WTC11 (cell line): ENCODE results near the gene UBE2G1. TPM values are rescaled to one million over a fixed set of nuclear protein-coding genes. Genes with fewer than 3 reads are reported as not detected.

ENCODE experiments used
- ATAC-seq: fragments of 200-7000 bp; cut with Tn5 transposase; 2 replicates; pipeline ENCODE4 v1.10.0; 2021; ENCODE audit warnings: mild to moderate bottlenecking, moderate library complexity
- CTCF ChIA-PET: fragments of 300-600 bp; sonication (Branson Sonifier 250); formaldehyde crosslinking; loops from one replicate; lab custom pipeline; 2021; ENCODE audit warnings: antibody characterized with exemption; lab: Charles Lee
- POLR2A ChIA-PET: fragments of 350-600 bp; sonication (Branson Sonifier 250); formaldehyde crosslinking; loops from one replicate; lab custom pipeline; 2021; ENCODE audit warnings: antibody characterized with exemption; lab: Charles Lee
- DNase-seq: peaks from one replicate; pipeline ENCODE4 v3.0.0; 2021; ENCODE audit warnings: low spot score
- H3K27ac Mint-ChIP-seq: 2 replicates; pipeline ENCODE4 v1.8.0; 2021; ENCODE audit warnings: mixed read lengths
- H3K27me3 Mint-ChIP-seq: 2 replicates; pipeline ENCODE4 v1.8.0; 2021; ENCODE audit warnings: low read depth, mild to moderate bottlenecking, moderate library complexity, mixed read lengths
- H3K36me3 Mint-ChIP-seq: 2 replicates; pipeline ENCODE4 v1.8.0; 2021; ENCODE audit warnings: mixed read lengths
- H3K4me1 Mint-ChIP-seq: 2 replicates; pipeline ENCODE4 v1.8.0; 2022; ENCODE audit warnings: mixed read lengths
- H3K4me3 Mint-ChIP-seq: 2 replicates; pipeline ENCODE4 v1.8.0; 2021; ENCODE audit warnings: mild to moderate bottlenecking, moderate library complexity, mixed read lengths
- H3K9me3 Mint-ChIP-seq: 2 replicates; pipeline ENCODE4 v1.8.0; 2021; ENCODE audit warnings: mixed read lengths
- CREB1 ChIP-seq: sonication (generic); formaldehyde crosslinking; IDR thresholded peaks from 2 replicates; pipeline ENCODE4 v1.8.0; 2023; ENCODE audit warnings: mild to moderate bottlenecking, missing genetic modification reagents
- ESRRA ChIP-seq: sonication (generic); formaldehyde crosslinking; IDR thresholded peaks from 2 replicates; pipeline ENCODE4 v1.8.1; 2022; ENCODE audit warnings: mild to moderate bottlenecking, missing genetic modification reagents, borderline replicate concordance
- FOXP1 ChIP-seq: sonication (generic); formaldehyde crosslinking; IDR thresholded peaks from 2 replicates; pipeline ENCODE4 v1.8.0; 2022; ENCODE audit warnings: missing genetic modification reagents, mild to moderate bottlenecking, moderate library complexity, borderline replicate concordance
- MXD4 ChIP-seq: fragments of 250-450 bp; sonication (Bioruptor Pico); IDR thresholded peaks from 2 replicates; pipeline ENCODE4 v1.8.0; 2021; ENCODE audit warnings: mild to moderate bottlenecking, moderate library complexity, borderline replicate concordance
- NFATC4 ChIP-seq: fragments of 250-450 bp; sonication (Bioruptor Pico); IDR thresholded peaks from 2 replicates; pipeline ENCODE4 v1.9.0; 2021; ENCODE audit warnings: mild to moderate bottlenecking
- RELA ChIP-seq: sonication (generic); formaldehyde crosslinking; IDR thresholded peaks from 2 replicates; pipeline ENCODE4 v1.8.1; 2022; ENCODE audit warnings: missing genetic modification reagents, mild to moderate bottlenecking, borderline replicate concordance
- SMAD3 ChIP-seq: sonication (generic); formaldehyde crosslinking; IDR thresholded peaks from 2 replicates; pipeline ENCODE4 v1.8.0; 2022; ENCODE audit warnings: missing genetic modification reagents, mild to moderate bottlenecking, borderline replicate concordance
- SMAD4 ChIP-seq: sonication (generic); formaldehyde crosslinking; IDR thresholded peaks from 2 replicates; pipeline ENCODE4 v1.8.0; 2022; ENCODE audit warnings: mild to moderate bottlenecking, missing genetic modification reagents
- TCF7 ChIP-seq: sonication (generic); formaldehyde crosslinking; IDR thresholded peaks from 2 replicates; pipeline ENCODE4 v1.8.0; 2022; ENCODE audit warnings: mild to moderate bottlenecking, low read depth, missing genetic modification reagents, moderate library complexity
- ZBTB21 ChIP-seq: sonication (generic); formaldehyde crosslinking; IDR thresholded peaks from 2 replicates; pipeline ENCODE4 v1.8.1; 2023; ENCODE audit warnings: mild to moderate bottlenecking, missing genetic modification reagents, borderline replicate concordance
- ZNF232 ChIP-seq: sonication (generic); formaldehyde crosslinking; IDR thresholded peaks from 2 replicates; pipeline ENCODE4 v1.8.0; 2022; ENCODE audit warnings: mild to moderate bottlenecking, missing genetic modification reagents
- ZNF416 ChIP-seq: fragments of 250-450 bp; sonication (Bioruptor Pico); IDR thresholded peaks from 2 replicates; pipeline ENCODE4 v1.9.0; 2021; ENCODE audit warnings: mild to moderate bottlenecking, inconsistent platforms
- ZNF423 ChIP-seq: fragments of 250-450 bp; sonication (Bioruptor Pico); IDR thresholded peaks from 2 replicates; pipeline ENCODE4 v2.1.2; 2022; ENCODE audit warnings: mild to moderate bottlenecking, moderate library complexity
- total RNA-seq: library from RNA; stranded (reverse); gene quantifications from 3 replicates; pipeline ENCODE4 v1.2.3, GENCODE V29; 2021
- TF ChIP-seq, protein P1 (sequence below): sonication (generic); formaldehyde crosslinking; IDR thresholded peaks from 2 replicates; pipeline ENCODE4 v1.8.0; 2023; ENCODE audit warnings: missing genetic modification reagents, mild to moderate bottlenecking, borderline replicate concordance
- TF ChIP-seq, protein P2 (sequence below): sonication (generic); formaldehyde crosslinking; IDR thresholded peaks from 2 replicates; pipeline ENCODE4 v1.8.1; 2023; ENCODE audit warnings: mild to moderate bottlenecking, missing genetic modification reagents, moderate library complexity
- TF ChIP-seq, protein P3 (sequence below): fragments of 250-450 bp; sonication (Bioruptor Pico); IDR thresholded peaks from 2 replicates; pipeline ENCODE4 v1.9.0; 2021; ENCODE audit warnings: mild to moderate bottlenecking, borderline replicate concordance
- TF ChIP-seq, protein P4 (sequence below): sonication (generic); formaldehyde crosslinking; IDR thresholded peaks from 2 replicates; pipeline ENCODE4 v1.8.1; 2022; ENCODE audit warnings: mild to moderate bottlenecking, missing genetic modification reagents, moderate library complexity, borderline replicate concordance
- TF ChIP-seq, protein P5 (sequence below): sonication (generic); formaldehyde crosslinking; IDR thresholded peaks from 2 replicates; pipeline ENCODE4 v1.8.1; 2023; ENCODE audit warnings: mild to moderate bottlenecking, missing genetic modification reagents
- TF ChIP-seq, protein P6 (sequence below): fragments of 250-450 bp; sonication (Bioruptor Pico); IDR thresholded peaks from 2 replicates; pipeline ENCODE4 v1.9.0; 2021; ENCODE audit warnings: moderate library complexity, mild to moderate bottlenecking, inconsistent platforms, borderline replicate concordance
- TF ChIP-seq, protein P7 (sequence below): sonication (generic); formaldehyde crosslinking; IDR thresholded peaks from 2 replicates; pipeline ENCODE4 v1.8.1; 2023; ENCODE audit warnings: mild to moderate bottlenecking, missing genetic modification reagents, moderate library complexity

The UBE2G1 gene
- total RNA-seq, 1 experiment from 2014 or later = 177 TPM

DNA sequence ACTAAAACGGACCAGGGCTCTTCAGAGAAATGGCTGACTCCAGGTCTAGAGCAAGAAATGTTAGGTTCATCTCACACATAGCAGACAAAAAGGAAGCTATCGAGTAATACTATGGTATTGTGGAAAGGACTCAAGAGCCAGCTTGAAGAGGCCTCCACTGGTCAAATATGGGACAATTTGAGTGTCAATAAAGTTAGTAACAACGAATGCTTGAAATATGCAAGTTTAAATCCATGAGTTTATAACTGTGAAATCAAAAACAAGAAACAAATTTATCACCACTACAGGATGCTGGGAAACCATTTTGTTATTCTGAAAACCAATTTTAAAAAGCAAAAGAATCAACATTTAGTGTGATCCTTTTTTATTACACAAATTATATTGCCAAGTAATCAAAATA is 52.3 kb downstream of the UBE2G1 start (continued):
- TF ChIP-seq, protein P1, sequence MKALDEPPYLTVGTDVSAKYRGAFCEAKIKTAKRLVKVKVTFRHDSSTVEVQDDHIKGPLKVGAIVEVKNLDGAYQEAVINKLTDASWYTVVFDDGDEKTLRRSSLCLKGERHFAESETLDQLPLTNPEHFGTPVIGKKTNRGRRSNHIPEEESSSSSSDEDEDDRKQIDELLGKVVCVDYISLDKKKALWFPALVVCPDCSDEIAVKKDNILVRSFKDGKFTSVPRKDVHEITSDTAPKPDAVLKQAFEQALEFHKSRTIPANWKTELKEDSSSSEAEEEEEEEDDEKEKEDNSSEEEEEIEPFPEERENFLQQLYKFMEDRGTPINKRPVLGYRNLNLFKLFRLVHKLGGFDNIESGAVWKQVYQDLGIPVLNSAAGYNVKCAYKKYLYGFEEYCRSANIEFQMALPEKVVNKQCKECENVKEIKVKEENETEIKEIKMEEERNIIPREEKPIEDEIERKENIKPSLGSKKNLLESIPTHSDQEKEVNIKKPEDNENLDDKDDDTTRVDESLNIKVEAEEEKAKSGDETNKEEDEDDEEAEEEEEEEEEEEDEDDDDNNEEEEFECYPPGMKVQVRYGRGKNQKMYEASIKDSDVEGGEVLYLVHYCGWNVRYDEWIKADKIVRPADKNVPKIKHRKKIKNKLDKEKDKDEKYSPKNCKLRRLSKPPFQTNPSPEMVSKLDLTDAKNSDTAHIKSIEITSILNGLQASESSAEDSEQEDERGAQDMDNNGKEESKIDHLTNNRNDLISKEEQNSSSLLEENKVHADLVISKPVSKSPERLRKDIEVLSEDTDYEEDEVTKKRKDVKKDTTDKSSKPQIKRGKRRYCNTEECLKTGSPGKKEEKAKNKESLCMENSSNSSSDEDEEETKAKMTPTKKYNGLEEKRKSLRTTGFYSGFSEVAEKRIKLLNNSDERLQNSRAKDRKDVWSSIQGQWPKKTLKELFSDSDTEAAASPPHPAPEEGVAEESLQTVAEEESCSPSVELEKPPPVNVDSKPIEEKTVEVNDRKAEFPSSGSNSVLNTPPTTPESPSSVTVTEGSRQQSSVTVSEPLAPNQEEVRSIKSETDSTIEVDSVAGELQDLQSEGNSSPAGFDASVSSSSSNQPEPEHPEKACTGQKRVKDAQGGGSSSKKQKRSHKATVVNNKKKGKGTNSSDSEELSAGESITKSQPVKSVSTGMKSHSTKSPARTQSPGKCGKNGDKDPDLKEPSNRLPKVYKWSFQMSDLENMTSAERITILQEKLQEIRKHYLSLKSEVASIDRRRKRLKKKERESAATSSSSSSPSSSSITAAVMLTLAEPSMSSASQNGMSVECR (CRISPR knock-in tag) = no peak

DNA sequence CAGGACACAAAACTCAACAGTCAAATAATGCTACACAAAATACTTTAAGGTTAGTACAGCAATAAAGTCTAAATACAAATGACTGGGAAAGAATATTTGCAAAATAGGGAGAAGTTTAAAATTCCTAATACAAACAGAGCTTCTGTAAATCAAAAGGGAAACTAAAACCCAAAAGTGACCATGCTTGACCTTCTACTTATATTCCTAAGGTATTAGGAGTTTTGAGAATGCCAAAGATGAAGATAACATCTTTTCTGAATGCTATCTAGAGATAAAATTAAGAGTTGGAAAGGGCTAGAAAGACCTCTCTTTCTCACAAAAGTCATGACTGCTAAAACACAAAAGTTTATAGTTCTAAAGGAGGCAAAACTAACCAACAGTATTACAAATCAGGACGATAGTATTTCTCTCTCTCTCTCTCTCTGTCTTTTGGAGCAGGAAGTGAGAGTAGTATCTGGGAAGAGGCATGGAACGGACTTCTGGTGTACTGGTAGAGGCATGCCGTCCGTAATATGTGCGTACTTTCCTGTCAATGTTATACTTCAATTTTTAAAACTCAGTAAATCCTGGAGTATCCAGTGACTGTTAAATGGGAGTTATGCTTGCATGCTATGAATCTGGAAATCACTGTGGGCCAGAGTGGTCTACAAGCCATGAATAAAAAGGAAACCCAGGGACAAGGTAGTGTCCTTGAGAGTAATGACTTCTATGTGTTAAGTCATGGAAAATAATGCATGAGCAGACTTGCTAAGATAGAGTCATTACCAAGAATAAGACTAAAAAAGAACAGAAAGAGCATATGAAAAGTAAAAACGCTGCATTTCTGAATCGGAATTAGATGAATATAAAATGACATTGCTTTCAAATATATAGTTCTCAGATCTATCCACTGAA is 53.0 kb downstream of the UBE2G1 start:
- H3K4me3 Mint-ChIP-seq = no peak overlapping the region
- DNase-seq (no peak), ATAC-seq (no peak)
- peaks cover 35% of the 10 kb centered on the region for H3K36me3 Mint-ChIP-seq
- ChIA-PET POLR2A (interaction anchor here (0.7 kb wide), 1 partner anchor 15 kb away, joined by 3 read pairs; no protein-coding TSS in a partner anchor), CTCF (interaction anchor here (0.7 to 0.9 kb wide), 2 partner anchors 9 to 236 kb away, joined by 3 read pairs; no protein-coding TSS in a partner anchor)
- H3K27ac Mint-ChIP-seq = peak overlapping the region; percentile 92
- TF ChIP-seq, protein P2, sequence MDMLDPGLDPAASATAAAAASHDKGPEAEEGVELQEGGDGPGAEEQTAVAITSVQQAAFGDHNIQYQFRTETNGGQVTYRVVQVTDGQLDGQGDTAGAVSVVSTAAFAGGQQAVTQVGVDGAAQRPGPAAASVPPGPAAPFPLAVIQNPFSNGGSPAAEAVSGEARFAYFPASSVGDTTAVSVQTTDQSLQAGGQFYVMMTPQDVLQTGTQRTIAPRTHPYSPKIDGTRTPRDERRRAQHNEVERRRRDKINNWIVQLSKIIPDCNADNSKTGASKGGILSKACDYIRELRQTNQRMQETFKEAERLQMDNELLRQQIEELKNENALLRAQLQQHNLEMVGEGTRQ = no peak
- TF ChIP-seq CREB1 (CRISPR knock-in tag) (no peak), FOXP1 (CRISPR knock-in tag) (no peak), ESRRA (CRISPR knock-in tag) (no peak), MXD4 (CRISPR knock-in tag) (no peak), ZNF423 (no peak), TCF7 (CRISPR knock-in tag) (no peak), ZNF232 (CRISPR knock-in tag) (no peak), NFATC4 (CRISPR knock-in tag) (no peak), SMAD3 (no peak), ZBTB21 (CRISPR knock-in tag) (no peak), ZNF416 (CRISPR knock-in tag) (no peak), RELA (CRISPR knock-in tag) (no peak), SMAD4 (no peak)
- TF ChIP-seq, protein P3, sequence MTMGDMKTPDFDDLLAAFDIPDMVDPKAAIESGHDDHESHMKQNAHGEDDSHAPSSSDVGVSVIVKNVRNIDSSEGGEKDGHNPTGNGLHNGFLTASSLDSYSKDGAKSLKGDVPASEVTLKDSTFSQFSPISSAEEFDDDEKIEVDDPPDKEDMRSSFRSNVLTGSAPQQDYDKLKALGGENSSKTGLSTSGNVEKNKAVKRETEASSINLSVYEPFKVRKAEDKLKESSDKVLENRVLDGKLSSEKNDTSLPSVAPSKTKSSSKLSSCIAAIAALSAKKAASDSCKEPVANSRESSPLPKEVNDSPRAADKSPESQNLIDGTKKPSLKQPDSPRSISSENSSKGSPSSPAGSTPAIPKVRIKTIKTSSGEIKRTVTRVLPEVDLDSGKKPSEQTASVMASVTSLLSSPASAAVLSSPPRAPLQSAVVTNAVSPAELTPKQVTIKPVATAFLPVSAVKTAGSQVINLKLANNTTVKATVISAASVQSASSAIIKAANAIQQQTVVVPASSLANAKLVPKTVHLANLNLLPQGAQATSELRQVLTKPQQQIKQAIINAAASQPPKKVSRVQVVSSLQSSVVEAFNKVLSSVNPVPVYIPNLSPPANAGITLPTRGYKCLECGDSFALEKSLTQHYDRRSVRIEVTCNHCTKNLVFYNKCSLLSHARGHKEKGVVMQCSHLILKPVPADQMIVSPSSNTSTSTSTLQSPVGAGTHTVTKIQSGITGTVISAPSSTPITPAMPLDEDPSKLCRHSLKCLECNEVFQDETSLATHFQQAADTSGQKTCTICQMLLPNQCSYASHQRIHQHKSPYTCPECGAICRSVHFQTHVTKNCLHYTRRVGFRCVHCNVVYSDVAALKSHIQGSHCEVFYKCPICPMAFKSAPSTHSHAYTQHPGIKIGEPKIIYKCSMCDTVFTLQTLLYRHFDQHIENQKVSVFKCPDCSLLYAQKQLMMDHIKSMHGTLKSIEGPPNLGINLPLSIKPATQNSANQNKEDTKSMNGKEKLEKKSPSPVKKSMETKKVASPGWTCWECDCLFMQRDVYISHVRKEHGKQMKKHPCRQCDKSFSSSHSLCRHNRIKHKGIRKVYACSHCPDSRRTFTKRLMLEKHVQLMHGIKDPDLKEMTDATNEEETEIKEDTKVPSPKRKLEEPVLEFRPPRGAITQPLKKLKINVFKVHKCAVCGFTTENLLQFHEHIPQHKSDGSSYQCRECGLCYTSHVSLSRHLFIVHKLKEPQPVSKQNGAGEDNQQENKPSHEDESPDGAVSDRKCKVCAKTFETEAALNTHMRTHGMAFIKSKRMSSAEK (CRISPR knock-in tag) = no peak
- TF ChIP-seq, protein P4, sequence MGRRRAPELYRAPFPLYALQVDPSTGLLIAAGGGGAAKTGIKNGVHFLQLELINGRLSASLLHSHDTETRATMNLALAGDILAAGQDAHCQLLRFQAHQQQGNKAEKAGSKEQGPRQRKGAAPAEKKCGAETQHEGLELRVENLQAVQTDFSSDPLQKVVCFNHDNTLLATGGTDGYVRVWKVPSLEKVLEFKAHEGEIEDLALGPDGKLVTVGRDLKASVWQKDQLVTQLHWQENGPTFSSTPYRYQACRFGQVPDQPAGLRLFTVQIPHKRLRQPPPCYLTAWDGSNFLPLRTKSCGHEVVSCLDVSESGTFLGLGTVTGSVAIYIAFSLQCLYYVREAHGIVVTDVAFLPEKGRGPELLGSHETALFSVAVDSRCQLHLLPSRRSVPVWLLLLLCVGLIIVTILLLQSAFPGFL (CRISPR knock-in tag) = no peak
- TF ChIP-seq, protein P5, sequence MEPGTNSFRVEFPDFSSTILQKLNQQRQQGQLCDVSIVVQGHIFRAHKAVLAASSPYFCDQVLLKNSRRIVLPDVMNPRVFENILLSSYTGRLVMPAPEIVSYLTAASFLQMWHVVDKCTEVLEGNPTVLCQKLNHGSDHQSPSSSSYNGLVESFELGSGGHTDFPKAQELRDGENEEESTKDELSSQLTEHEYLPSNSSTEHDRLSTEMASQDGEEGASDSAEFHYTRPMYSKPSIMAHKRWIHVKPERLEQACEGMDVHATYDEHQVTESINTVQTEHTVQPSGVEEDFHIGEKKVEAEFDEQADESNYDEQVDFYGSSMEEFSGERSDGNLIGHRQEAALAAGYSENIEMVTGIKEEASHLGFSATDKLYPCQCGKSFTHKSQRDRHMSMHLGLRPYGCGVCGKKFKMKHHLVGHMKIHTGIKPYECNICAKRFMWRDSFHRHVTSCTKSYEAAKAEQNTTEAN (CRISPR knock-in tag) = no peak
- TF ChIP-seq, protein P6, sequence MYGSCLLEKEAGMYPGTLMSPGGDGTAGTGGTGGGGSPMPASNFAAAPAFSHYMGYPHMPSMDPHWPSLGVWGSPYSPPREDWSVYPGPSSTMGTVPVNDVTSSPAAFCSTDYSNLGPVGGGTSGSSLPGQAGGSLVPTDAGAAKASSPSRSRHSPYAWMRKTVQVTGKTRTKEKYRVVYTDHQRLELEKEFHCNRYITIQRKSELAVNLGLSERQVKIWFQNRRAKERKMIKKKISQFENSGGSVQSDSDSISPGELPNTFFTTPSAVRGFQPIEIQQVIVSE (CRISPR knock-in tag) = no peak
- TF ChIP-seq, protein P7, sequence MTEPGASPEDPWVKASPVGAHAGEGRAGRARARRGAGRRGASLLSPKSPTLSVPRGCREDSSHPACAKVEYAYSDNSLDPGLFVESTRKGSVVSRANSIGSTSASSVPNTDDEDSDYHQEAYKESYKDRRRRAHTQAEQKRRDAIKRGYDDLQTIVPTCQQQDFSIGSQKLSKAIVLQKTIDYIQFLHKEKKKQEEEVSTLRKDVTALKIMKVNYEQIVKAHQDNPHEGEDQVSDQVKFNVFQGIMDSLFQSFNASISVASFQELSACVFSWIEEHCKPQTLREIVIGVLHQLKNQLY = no peak
- H3K9me3 Mint-ChIP-seq = peaks cover 27% of the 10 kb centered on the region
- H3K4me1 Mint-ChIP-seq = peaks cover 67% of the 10 kb centered on the region
- no peaks in the 10 kb centered on the region for H3K27me3 Mint-ChIP-seq
